Skin of body (tissue), 2 donors: ENCODE measurements around the gene DUSP15. TPM values are rescaled to one million over a fixed set of nuclear protein-coding genes. Genes with fewer than 3 reads are reported as not detected.
"Not testable (repeated sequence)": the region's sequence is repeated elsewhere in the genome, so short reads cannot be mapped to it uniquely, and the experiment has no call there.

Source experiments
- DNase-seq: peaks from one replicate; lab custom pipeline; 2025; lab: John Stamatoyannopoulos, UW
- total RNA-seq: library from RNA; depleted of rRNA; stranded (reverse); fragments of >200 nt; gene quantifications from one replicate; pipeline ENCODE4 v1.2.3, GENCODE V29; 2014

DUSP15 gene
- total RNA-seq: 3.2 TPM

- no peak for DNase-seq
Observed at GRCh38 chr20:31869942-31870725, at the start of gene DUSP15, which contains the start of gene TTLL9. Gene DUSP15 (minus strand): TSS chr20:31870527. CDS start chr20:31870337, 190 bp downstream. Gene TTLL9 (plus strand): TSS chr20:31870634. CDS start chr20:31871127, 493 bp downstream.

- no peak for DNase-seq
Observed at GRCh38 chr20:31919410-31920155, 49.3 kb upstream of the DUSP15 start.

GRCh38 chr20:31918466-31919105 lies 48.3 kb upstream of the DUSP15 start:
- no peak for DNase-seq

GRCh38 chr20:31917962-31918412 lies 47.7 kb upstream of the DUSP15 start:
- DNase-seq: not testable (repeated sequence)

GRCh38 chr20:31916708-31917107 lies 46.4 kb upstream of the DUSP15 start:
- no peak for DNase-seq

- DNase-seq: no peak
Observed at GRCh38 chr20:31915491-31916280, 45.4 kb upstream of the DUSP15 start.

GRCh38 chr20:31914170-31914569 lies 43.8 kb upstream of the DUSP15 start:
- no peak for DNase-seq

- DNase-seq: no peak
Observed at GRCh38 chr20:31913431-31914157, 43.3 kb upstream of the DUSP15 start.

- no peak for DNase-seq
Observed at GRCh38 chr20:31910071-31910803, 39.9 kb upstream of the DUSP15 start.

- DNase-seq: no peak
Observed at GRCh38 chr20:31909253-31910070, 39.1 kb upstream of the DUSP15 start.

GRCh38 chr20:31908424-31908823 lies 38.1 kb upstream of the DUSP15 start:
- no peak for DNase-seq

GRCh38 chr20:31908016-31908415 lies 37.7 kb upstream of the DUSP15 start:
- DNase-seq: no peak

- no peak for DNase-seq
Observed at GRCh38 chr20:31907046-31907445, 36.7 kb upstream of the DUSP15 start.

- DNase-seq: no peak
Observed at GRCh38 chr20:31906001-31906400, 35.7 kb upstream of the DUSP15 start.

- no peak for DNase-seq
Observed at GRCh38 chr20:31903627-31904386, 33.5 kb upstream of the DUSP15 start.

GRCh38 chr20:31901615-31902014 lies 31.3 kb upstream of the DUSP15 start:
- no peak for DNase-seq

GRCh38 chr20:31897541-31897940 lies 27.2 kb upstream of the DUSP15 start:
- no peak for DNase-seq

GRCh38 chr20:31896049-31896448 lies 25.7 kb upstream of the DUSP15 start:
- no peak for DNase-seq
